Upper lobe of right lung (tissue), 1 donor: ENCODE results near the gene ITGB7. TPM values are rescaled to one million over a fixed set of nuclear protein-coding genes. Genes with fewer than 3 reads are reported as not detected.
A peak's percentile ranks its signal among the peaks of the same experiment; 100 is the strongest.

ENCODE experiments used
- ATAC-seq: fragments of 200-7000 bp; cut with Tn5 transposase; one replicate; pipeline ENCODE4 v1.9.1; 2020; ENCODE audit warnings: mild to moderate bottlenecking, moderate library complexity
- DNase-seq: peaks from one replicate; pipeline ENCODE4 v3.0.0-alpha.2; 2020
- H3K27ac ChIP-seq: fragments of 200-600 bp; one replicate; pipeline ENCODE4 v1.8.0; 2022
- H3K27me3 ChIP-seq: fragments of 200-600 bp; one replicate; pipeline ENCODE4 v1.8.0; 2022; ENCODE audit warnings: mild to moderate bottlenecking
- H3K36me3 ChIP-seq: fragments of 200-600 bp; one replicate; pipeline ENCODE4 v1.8.0; 2022
- H3K4me1 ChIP-seq: fragments of 200-600 bp; one replicate; pipeline ENCODE4 v1.8.0; 2022
- H3K4me3 ChIP-seq: fragments of 200-600 bp; one replicate; pipeline ENCODE4 v1.8.0; 2022; ENCODE audit warnings: mild to moderate bottlenecking
- H3K9me3 ChIP-seq: fragments of 200-600 bp; one replicate; pipeline ENCODE4 v1.8.0; 2022
- CTCF ChIP-seq: fragments of 200-600 bp; IDR thresholded peaks from one replicate; pipeline ENCODE4 v1.8.0; 2022; ENCODE audit warnings: antibody characterized with exemption
- intact Hi-C: fragments of 100-400 bp; cut with DNase I; formaldehyde crosslinking; loops from one replicate; pipeline ENCODE4 v1.11.0; 2022
- total RNA-seq: library from RNA; stranded (reverse); fragmentation: NEBNext Ultra II Directional; extraction: Animal tissue kit (Norgen Biotek cat#: 25700); gene quantifications from one replicate; pipeline ENCODE4 v1.2.1, GENCODE V29; 2021
- donor health status: DM: no; HTN: yes; CAD: no; lungs with severe emphysema.

Gene ITGB7
- total RNA-seq, 1 donor from 2014 or later: 7.7 TPM

DNA sequence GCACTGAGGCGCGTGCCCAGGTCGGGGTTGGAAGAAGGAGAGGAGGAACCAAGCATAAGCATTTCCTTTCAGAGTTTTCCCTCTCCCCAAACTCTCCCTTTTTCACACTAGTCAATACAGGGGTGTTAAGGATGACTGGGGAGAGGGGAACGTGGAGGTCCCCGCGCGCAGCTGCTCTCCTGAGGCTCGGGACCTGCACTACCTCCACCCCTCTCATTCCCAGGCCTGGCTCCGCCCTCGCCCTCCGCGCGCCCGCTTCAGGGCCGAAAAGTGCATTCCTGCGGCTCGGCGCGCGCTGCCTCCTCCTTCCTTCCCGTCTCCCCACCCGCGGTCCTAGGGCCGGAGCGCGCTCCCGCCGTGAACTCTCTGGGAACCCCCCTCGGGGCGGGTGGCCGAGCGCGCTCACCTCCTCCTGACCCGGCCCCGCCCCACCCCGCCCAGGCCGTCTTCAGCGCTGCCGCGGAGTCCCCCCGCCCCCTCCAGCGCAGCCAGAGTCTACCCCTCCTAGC, 13.7 kb upstream of the ITGB7 start:
- peak overlapping the region; percentile 99 for H3K27ac ChIP-seq
- H3K4me1 ChIP-seq: peaks cover 68% of the 10 kb centered on the region
- peak; percentile 98 for DNase-seq
- H3K9me3 ChIP-seq: no peaks in the 10 kb centered on the region
- no peaks in the 10 kb centered on the region for H3K36me3 ChIP-seq
- intact Hi-C loops: no loop called here
- TF ChIP-seq CTCF: no peak
- no peaks in the 10 kb centered on the region for H3K27me3 ChIP-seq
- H3K4me3 ChIP-seq: peak overlapping the region; percentile 79
- ATAC-seq: peak; percentile 87

GRCh38 chr12:53219956-53220693, 13.1 kb upstream of the ITGB7 start:
- ATAC-seq (peak; percentile 3), DNase-seq (peak; percentile 84)
- H3K27ac ChIP-seq: peak overlapping the region; percentile 99
- intact Hi-C loops: loop anchor here (10.0 kb wide), 1 partner anchor 65 kb away; no protein-coding TSS in a partner anchor
- H3K4me1 ChIP-seq: peaks cover 71% of the 10 kb centered on the region
- no peak for TF ChIP-seq CTCF
- peaks cover 2% of the 10 kb centered on the region for H3K36me3 ChIP-seq
- no peaks in the 10 kb centered on the region for H3K9me3 ChIP-seq
- no peaks in the 10 kb centered on the region for H3K27me3 ChIP-seq
- peak overlapping the region; percentile 79 for H3K4me3 ChIP-seq

- no peaks in the 10 kb centered on the region for H3K27me3 ChIP-seq
- peak; percentile 76 for DNase-seq
- peak overlapping the region; percentile 79 for H3K4me3 ChIP-seq
- H3K9me3 ChIP-seq: no peaks in the 10 kb centered on the region
- H3K27ac ChIP-seq: peak overlapping the region; percentile 99
- ATAC-seq: no peak
- H3K36me3 ChIP-seq: peaks cover 9% of the 10 kb centered on the region
- peaks cover 70% of the 10 kb centered on the region for H3K4me1 ChIP-seq
- TF ChIP-seq CTCF: no peak
- intact Hi-C loops: loop anchor here (10.0 kb wide), 1 partner anchor 65 kb away; no protein-coding TSS in a partner anchor
These were observed 12.4 kb upstream of the ITGB7 start for GRCh38 chr12:53219292-53219955.

DNA sequence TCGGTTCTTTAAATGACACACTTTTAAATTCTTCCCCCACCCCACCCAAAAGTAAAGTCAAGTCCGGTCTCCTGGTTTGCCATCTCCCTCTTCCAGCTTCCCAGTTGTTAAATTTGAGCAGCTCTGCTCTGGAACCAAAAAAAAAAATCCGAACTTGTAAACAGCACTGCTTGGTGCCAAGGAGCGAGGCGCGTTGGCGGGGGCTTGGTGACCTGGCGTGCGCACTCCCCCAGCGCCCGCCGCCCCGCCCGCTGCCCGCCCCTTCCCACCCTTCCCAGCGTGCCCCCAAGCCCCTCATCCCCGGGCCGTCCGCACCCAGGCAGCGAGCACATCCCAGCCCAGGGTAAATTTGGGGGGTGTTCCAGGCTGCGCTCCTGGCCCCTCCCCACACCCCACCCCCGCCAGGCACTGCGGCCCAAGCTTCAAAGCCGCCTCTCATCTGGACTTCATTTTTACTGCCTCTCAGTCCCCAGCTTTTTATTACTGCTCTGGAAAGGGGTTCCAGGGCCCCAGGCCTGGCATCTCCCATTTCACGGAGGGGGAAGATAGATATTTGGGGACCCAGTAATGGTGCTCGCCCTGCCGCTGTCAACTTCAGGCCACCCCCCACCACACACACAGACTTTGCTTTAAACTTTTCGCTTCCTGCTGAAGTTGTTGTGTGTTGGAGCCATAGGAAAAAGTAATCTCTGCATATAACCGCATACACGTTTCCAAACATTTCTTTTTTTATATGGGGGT, 11.7 kb upstream of the ITGB7 start:
- Histone ChIP-seq H3K9me3 (no peaks in the 10 kb centered on the region), H3K36me3 (peaks cover 16% of the 10 kb centered on the region), H3K4me3 (peak overlapping the region; percentile 79), H3K4me1 (peaks cover 70% of the 10 kb centered on the region), H3K27me3 (no peaks in the 10 kb centered on the region), H3K27ac (peak overlapping the region; percentile 99)
- ATAC-seq (no peak), DNase-seq (no peak)
- intact Hi-C loops: loop anchor here (10.0 kb wide), 1 partner anchor 66 kb away; no protein-coding TSS in a partner anchor
- no peak for TF ChIP-seq CTCF

DNA sequence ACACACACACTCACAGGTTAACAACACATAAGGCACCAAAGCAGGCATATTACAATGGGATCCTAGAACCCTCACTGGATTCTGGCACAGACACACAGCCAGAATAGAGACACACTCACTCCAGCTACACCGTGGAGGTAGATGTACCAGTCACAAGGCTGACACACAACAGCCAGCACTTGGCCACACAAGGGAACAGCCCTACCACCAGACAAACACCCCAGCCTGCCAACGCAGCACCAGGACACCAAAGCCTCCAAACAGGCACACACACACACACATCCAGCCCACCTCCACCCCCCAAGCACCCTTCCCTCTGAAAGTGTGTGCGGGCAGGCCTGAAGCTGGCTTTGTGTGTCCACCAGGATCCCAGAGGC, 10.9 kb upstream of the ITGB7 start:
- Histone ChIP-seq H3K36me3 (peaks cover 23% of the 10 kb centered on the region), H3K27ac (peak overlapping the region; percentile 99), H3K9me3 (no peaks in the 10 kb centered on the region), H3K27me3 (no peaks in the 10 kb centered on the region), H3K4me3 (peak overlapping the region; percentile 79), H3K4me1 (peaks cover 69% of the 10 kb centered on the region)
- TF ChIP-seq CTCF: no peak
- no peak for ATAC-seq
- no peak for DNase-seq
- intact Hi-C loops: loop anchor here (10.0 kb wide), 1 partner anchor 67 kb away; no protein-coding TSS in a partner anchor
